ENCODE data around the gene CYP39A1.
"Not testable (repeated sequence)": the region's sequence is repeated elsewhere in the genome, so short reads cannot be mapped to it uniquely, and the experiment has no call there.

CYP39A1 gene

GRCh38 chr6:46648108-46648507 lies 4.5 kb downstream of the CYP39A1 start:
- DNase-seq: not testable (repeated sequence)

- no peak for DNase-seq
Observed at GRCh38 chr6:46645265-46645664, 7.4 kb downstream of the CYP39A1 start.

- no peak for DNase-seq
Observed at GRCh38 chr6:46642928-46643751, 9.5 kb downstream of the CYP39A1 start.

- DNase-seq: no peak
Observed at GRCh38 chr6:46638650-46639049, 14.0 kb downstream of the CYP39A1 start.

GRCh38 chr6:46637933-46638332 lies 14.7 kb downstream of the CYP39A1 start:
- no peak for DNase-seq

- no peak for DNase-seq
Observed at GRCh38 chr6:46637145-46637544, 15.5 kb downstream of the CYP39A1 start.

GRCh38 chr6:46635462-46635861 lies 17.2 kb downstream of the CYP39A1 start:
- DNase-seq: no peak

- DNase-seq: no peak
Observed at GRCh38 chr6:46632053-46632452, 20.6 kb downstream of the CYP39A1 start.

GRCh38 chr6:46629691-46630090 lies 22.9 kb downstream of the CYP39A1 start:
- no peak for DNase-seq

- no peak for DNase-seq
Observed at GRCh38 chr6:46628976-46629375, 23.6 kb downstream of the CYP39A1 start.

- DNase-seq: no peak
Observed at GRCh38 chr6:46628498-46628897, 24.1 kb downstream of the CYP39A1 start.

- DNase-seq: no peak
Observed at GRCh38 chr6:46626976-46627375, 25.6 kb downstream of the CYP39A1 start.

- peak; percentile 10 to 18 for DNase-seq
Observed at GRCh38 chr6:46626228-46626909, 26.2 kb downstream of the CYP39A1 start.

GRCh38 chr6:46618726-46619125 lies 33.9 kb downstream of the CYP39A1 start:
- DNase-seq: no peak

GRCh38 chr6:46612645-46613044 lies 40.0 kb downstream of the CYP39A1 start:
- peak in 1 of 2 experiments; percentile 38 for DNase-seq

GRCh38 chr6:46610862-46611553 lies 41.6 kb downstream of the CYP39A1 start:
- no peak for DNase-seq

- peak in 1 of 2 experiments; percentile 33 for DNase-seq
Observed at GRCh38 chr6:46606338-46606737, 46.3 kb downstream of the CYP39A1 start.

- no peak for DNase-seq
Observed at GRCh38 chr6:46605091-46605797, 47.4 kb downstream of the CYP39A1 start.

- DNase-seq: no peak
Observed at GRCh38 chr6:46598215-46598614, 54.4 kb downstream of the CYP39A1 start.

GRCh38 chr6:46592740-46593139 lies 59.9 kb downstream of the CYP39A1 start:
- DNase-seq: no peak

- no peak for DNase-seq
Observed at GRCh38 chr6:46592046-46592445, 60.6 kb downstream of the CYP39A1 start.

GRCh38 chr6:46590765-46591164 lies 61.9 kb downstream of the CYP39A1 start:
- DNase-seq: no peak

- DNase-seq: no peak
Observed at GRCh38 chr6:46586906-46587305, 65.7 kb downstream of the CYP39A1 start.

Measured in NCI-H446 (cell line).